GM12878 (cell line): ENCODE results near the gene RPL37. TPM values are rescaled to one million over a fixed set of nuclear protein-coding genes. Genes with fewer than 3 reads are reported as not detected.
A peak's percentile ranks its signal among the peaks of the same experiment; 100 is the strongest.

ENCODE experiments used
- ETV6 ChIP-seq, 2 experiments: fragments of 450-650 bp in 1 of 2; IDR thresholded peaks in 1 of 2; conservative IDR thresholded peaks in 1 of 2; 2 replicates each; pipeline ENCODE4 v1.6.1; 2014; ENCODE audit warnings: antibody characterized with exemption in 1 of 2, borderline replicate concordance in 1 of 2, low read depth in 1 of 2, mild to moderate bottlenecking in 1 of 2, moderate library complexity in 1 of 2
- JUNB ChIP-seq: IDR thresholded peaks from 2 replicates; pipeline ENCODE4 v1.6.1; 2016; ENCODE audit warnings: antibody characterized with exemption, mild to moderate bottlenecking
- MXI1 ChIP-seq: fragments of 150-350 bp; IDR thresholded peaks from 2 replicates; pipeline ENCODE4 v1.6.1; 2011; ENCODE audit warnings: low read depth, mild to moderate bottlenecking, inconsistent platforms, low read length, improper control_type of control experiment
- MYB ChIP-seq: fragments of 150-350 bp; IDR thresholded peaks from 2 replicates; pipeline ENCODE4 v1.6.1; 2014; ENCODE audit warnings: mild to moderate bottlenecking, low read depth, low read length, borderline replicate concordance
- NFYA ChIP-seq: IDR thresholded peaks from 2 replicates; pipeline ENCODE4 v1.6.1; 2011; ENCODE audit warnings: low read depth, mild to moderate bottlenecking, low read length, improper control_type of control experiment, borderline replicate concordance
- NR2C1 ChIP-seq: fragments of 450-650 bp; IDR thresholded peaks from 2 replicates; pipeline ENCODE4 v1.6.1; 2017; ENCODE audit warnings: antibody characterized with exemption, mild to moderate bottlenecking, moderate library complexity
- NRF1 ChIP-seq: conservative IDR thresholded peaks from 2 replicates; pipeline ENCODE4 v1.6.1; 2011; ENCODE audit warnings: mild to moderate bottlenecking, low read depth, low read length, improper control_type of control experiment
- RUNX3 ChIP-seq: IDR thresholded peaks from 2 replicates; pipeline ENCODE4 v1.6.1; 2012; ENCODE audit warnings: low read length, inconsistent platforms
- SMAD5 ChIP-seq: IDR thresholded peaks from 2 replicates; pipeline ENCODE4 v1.6.1; 2016; ENCODE audit warnings: antibody characterized with exemption, low read depth
- SREBF2 ChIP-seq: IDR thresholded peaks from 2 replicates; pipeline ENCODE4 v1.6.1; 2012; ENCODE audit warnings: mild to moderate bottlenecking, low read length
- SRF ChIP-seq, 2 experiments: IDR thresholded peaks; 2 replicates each; pipeline ENCODE4 v1.6.1; 2011; ENCODE audit warnings: low read depth in 2 of 2, low read length in 2 of 2, mild to moderate bottlenecking in 1 of 2, moderate library complexity in 1 of 2
- STAT3 ChIP-seq: IDR thresholded peaks from 2 replicates; pipeline ENCODE4 v1.6.1; 2011; ENCODE audit warnings: low read depth, low read length, improper control_type of control experiment
- WRNIP1 ChIP-seq: IDR thresholded peaks from 2 replicates; pipeline ENCODE4 v1.6.1; 2011; ENCODE audit warnings: low read depth, low read length, improper control_type of control experiment, borderline replicate concordance
- ZBED1 ChIP-seq: IDR thresholded peaks from 2 replicates; pipeline ENCODE4 v1.6.1; 2016; ENCODE audit warnings: borderline replicate concordance
- ZNF207 ChIP-seq: fragments of 450-650 bp; IDR thresholded peaks from 2 replicates; pipeline ENCODE4 v1.6.1; 2014; ENCODE audit warnings: antibody characterized with exemption, mild to moderate bottlenecking, borderline replicate concordance
- ZSCAN29 ChIP-seq: fragments of 450-650 bp; IDR thresholded peaks from 2 replicates; pipeline ENCODE4 v1.6.1; 2017; ENCODE audit warnings: mild to moderate bottlenecking, moderate library complexity
- polyA plus RNA-seq, 11 experiments: library from polyadenylated mRNA; depleted of rRNA in 4 of 11; unstranded in 6 of 11; stranded (reverse) in 5 of 11; fragments of >200 nt; fragmentation: Nextera tagmentation in 4 of 11; fragmentation: Illumina TruSeq in 1 of 11; extraction: Ambion mirVana in 4 of 11; extraction: Trizol in 1 of 11; gene quantifications; 1 replicate in 1 of 11; 2 replicates in 10 of 11; pipeline versions ENCODE4 v1.2.1 to v1.2.3, GENCODE V29; 2011 to 2016; ENCODE audit warnings: inconsistent platforms in 2 of 11, missing spikeins in 2 of 11, low read depth in 1 of 11
- total RNA-seq, 4 experiments: library from RNA; depleted of rRNA in 3 of 4; stranded (reverse); fragments of >200 nt in 3 of 4; fragmentation: Illumina TruSeq in 1 of 4; extraction: Trizol in 1 of 4; gene quantifications; 2 replicates each; pipeline versions ENCODE4 v1.2.1 to v1.2.3, GENCODE V29; 2013 to 2021
- TF ChIP-seq, protein P1 (sequence below): fragments of 450-650 bp; formaldehyde crosslinking; IDR thresholded peaks from 2 replicates; pipeline ENCODE4 v1.4.0; 2020; ENCODE audit warnings: mild to moderate bottlenecking, moderate library complexity
- TF ChIP-seq, protein P2 (sequence below): fragments of 450-650 bp; IDR thresholded peaks from 2 replicates; pipeline ENCODE4 v1.6.1; 2017; ENCODE audit warnings: antibody characterized with exemption, mild to moderate bottlenecking, moderate library complexity
- TF ChIP-seq, protein P3 (sequence below): fragments of 450-650 bp; IDR thresholded peaks from 2 replicates; pipeline ENCODE4 v1.6.1; 2017; ENCODE audit warnings: mild to moderate bottlenecking, low read depth, inconsistent platforms; ENCODE audit not compliant: poor library complexity, severe bottlenecking
- TF ChIP-seq, protein P4 (sequence below): IDR thresholded peaks from 2 replicates; pipeline ENCODE4 v1.6.1; 2012; ENCODE audit warnings: low read depth, low read length, improper control_type of control experiment

RPL37 gene
- total and polyA plus RNA-seq, 10 of the 15 experiments (the other 5 are each of a cell fraction or from before 2014, with no cell fraction given) = 1,697 to 6,216 (median 3,013) TPM

DNA sequence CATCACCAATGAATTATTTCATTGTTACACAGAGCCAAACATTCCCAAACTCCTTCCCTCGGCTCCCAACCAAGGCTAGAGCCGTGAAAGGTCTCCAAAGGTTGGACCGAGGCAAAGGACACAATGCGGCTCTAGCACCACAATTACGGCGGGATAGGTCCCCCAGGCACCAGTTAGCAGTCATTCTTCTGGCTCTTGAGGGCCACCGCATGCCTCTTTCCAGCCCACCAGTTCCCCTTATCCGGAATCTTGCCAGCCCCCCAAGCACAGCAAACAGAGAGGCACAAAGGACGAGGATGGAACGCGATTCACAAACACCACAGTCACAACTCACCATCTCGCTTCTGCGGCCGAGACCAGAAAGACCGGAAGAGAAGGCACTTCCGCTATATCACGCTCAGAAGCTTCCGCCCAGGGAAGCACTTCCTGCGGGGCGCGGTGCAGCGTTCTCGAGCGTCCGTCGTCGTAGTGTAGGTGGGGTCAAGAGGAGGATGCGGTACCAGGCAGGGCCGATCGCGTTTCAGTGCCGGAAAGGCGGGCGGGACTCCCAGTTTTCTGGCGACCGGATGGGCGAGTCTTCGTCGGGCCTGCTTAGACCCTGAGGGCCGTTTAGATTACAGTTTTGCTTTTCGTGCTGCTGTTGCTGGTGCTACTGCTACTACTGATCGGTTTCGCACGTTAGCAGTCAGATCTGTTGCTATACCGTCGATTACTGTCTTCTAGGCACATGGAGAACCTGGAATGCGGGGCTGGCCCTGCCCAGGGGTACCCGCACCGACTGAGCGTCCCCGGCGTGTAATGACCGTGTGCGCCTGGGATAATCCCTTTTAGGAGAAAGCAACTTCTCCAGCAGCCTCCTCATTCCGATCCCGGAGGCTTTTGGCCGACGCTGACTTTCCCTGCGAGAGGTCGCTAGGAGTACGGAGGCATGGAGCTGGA is at the start of gene RPL37 (continued):
- TF ChIP-seq ZNF207 (peak; percentile 93; the same call in 1 of the 2 replicates), SREBF2 (peak; percentile 66), SMAD5 (peak; percentile 99), NR2C1 (peak; percentile 99), SRF (IDR thresholded peaks at IDR 0.05; ENCODE audit: low read depth in 2 of 2, low read length in 2 of 2) (peak in 1 of 2 experiments; percentile 87; a peak in 2 of 4 replicates), JUNB (no peak), MXI1 (peak; percentile 89), ETV6 (conservative IDR thresholded peaks at IDR 0.05 in 1 of 2, IDR thresholded peaks at IDR 0.05 in 1 of 2; ENCODE audit: borderline replicate concordance in 1 of 2, low read depth in 1 of 2) (peak in 1 of 2 experiments; percentile 87; a peak in 3 of 4 replicates), WRNIP1 (peak; percentile 88; the same call in 1 of the 2 replicates), NRF1 (no peak), STAT3 (no peak), ZSCAN29 (peak; percentile 82; the same call in 1 of the 2 replicates), MYB (peak; percentile 63; the same call in 1 of the 2 replicates), RUNX3 (peak; percentile 81), ZBED1 (peak; percentile 76; the same call in 1 of the 2 replicates), NFYA (no peak)
- TF ChIP-seq, protein P1, sequence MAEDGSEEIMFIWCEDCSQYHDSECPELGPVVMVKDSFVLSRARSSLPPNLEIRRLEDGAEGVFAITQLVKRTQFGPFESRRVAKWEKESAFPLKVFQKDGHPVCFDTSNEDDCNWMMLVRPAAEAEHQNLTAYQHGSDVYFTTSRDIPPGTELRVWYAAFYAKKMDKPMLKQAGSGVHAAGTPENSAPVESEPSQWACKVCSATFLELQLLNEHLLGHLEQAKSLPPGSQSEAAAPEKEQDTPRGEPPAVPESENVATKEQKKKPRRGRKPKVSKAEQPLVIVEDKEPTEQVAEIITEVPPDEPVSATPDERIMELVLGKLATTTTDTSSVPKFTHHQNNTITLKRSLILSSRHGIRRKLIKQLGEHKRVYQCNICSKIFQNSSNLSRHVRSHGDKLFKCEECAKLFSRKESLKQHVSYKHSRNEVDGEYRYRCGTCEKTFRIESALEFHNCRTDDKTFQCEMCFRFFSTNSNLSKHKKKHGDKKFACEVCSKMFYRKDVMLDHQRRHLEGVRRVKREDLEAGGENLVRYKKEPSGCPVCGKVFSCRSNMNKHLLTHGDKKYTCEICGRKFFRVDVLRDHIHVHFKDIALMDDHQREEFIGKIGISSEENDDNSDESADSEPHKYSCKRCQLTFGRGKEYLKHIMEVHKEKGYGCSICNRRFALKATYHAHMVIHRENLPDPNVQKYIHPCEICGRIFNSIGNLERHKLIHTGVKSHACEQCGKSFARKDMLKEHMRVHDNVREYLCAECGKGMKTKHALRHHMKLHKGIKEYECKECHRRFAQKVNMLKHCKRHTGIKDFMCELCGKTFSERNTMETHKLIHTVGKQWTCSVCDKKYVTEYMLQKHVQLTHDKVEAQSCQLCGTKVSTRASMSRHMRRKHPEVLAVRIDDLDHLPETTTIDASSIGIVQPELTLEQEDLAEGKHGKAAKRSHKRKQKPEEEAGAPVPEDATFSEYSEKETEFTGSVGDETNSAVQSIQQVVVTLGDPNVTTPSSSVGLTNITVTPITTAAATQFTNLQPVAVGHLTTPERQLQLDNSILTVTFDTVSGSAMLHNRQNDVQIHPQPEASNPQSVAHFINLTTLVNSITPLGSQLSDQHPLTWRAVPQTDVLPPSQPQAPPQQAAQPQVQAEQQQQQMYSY = no peak
- TF ChIP-seq, protein P2, sequence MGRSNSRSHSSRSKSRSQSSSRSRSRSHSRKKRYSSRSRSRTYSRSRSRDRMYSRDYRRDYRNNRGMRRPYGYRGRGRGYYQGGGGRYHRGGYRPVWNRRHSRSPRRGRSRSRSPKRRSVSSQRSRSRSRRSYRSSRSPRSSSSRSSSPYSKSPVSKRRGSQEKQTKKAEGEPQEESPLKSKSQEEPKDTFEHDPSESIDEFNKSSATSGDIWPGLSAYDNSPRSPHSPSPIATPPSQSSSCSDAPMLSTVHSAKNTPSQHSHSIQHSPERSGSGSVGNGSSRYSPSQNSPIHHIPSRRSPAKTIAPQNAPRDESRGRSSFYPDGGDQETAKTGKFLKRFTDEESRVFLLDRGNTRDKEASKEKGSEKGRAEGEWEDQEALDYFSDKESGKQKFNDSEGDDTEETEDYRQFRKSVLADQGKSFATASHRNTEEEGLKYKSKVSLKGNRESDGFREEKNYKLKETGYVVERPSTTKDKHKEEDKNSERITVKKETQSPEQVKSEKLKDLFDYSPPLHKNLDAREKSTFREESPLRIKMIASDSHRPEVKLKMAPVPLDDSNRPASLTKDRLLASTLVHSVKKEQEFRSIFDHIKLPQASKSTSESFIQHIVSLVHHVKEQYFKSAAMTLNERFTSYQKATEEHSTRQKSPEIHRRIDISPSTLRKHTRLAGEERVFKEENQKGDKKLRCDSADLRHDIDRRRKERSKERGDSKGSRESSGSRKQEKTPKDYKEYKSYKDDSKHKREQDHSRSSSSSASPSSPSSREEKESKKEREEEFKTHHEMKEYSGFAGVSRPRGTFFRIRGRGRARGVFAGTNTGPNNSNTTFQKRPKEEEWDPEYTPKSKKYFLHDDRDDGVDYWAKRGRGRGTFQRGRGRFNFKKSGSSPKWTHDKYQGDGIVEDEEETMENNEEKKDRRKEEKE = no peak
- TF ChIP-seq, protein P3, sequence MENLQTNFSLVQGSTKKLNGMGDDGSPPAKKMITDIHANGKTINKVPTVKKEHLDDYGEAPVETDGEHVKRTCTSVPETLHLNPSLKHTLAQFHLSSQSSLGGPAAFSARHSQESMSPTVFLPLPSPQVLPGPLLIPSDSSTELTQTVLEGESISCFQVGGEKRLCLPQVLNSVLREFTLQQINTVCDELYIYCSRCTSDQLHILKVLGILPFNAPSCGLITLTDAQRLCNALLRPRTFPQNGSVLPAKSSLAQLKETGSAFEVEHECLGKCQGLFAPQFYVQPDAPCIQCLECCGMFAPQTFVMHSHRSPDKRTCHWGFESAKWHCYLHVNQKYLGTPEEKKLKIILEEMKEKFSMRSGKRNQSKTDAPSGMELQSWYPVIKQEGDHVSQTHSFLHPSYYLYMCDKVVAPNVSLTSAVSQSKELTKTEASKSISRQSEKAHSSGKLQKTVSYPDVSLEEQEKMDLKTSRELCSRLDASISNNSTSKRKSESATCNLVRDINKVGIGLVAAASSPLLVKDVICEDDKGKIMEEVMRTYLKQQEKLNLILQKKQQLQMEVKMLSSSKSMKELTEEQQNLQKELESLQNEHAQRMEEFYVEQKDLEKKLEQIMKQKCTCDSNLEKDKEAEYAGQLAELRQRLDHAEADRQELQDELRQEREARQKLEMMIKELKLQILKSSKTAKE = peak; percentile 67
- TF ChIP-seq, protein P4, sequence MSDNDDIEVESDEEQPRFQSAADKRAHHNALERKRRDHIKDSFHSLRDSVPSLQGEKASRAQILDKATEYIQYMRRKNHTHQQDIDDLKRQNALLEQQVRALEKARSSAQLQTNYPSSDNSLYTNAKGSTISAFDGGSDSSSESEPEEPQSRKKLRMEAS = peak; percentile 72; the same call in 1 of the 2 replicates
